HG03432 (cell line): ENCODE data around the gene SAMD10.
A peak's percentile ranks its signal among the peaks of the same experiment; 100 is the strongest.
"Not testable (repeated sequence)": the region's sequence is repeated elsewhere in the genome, so short reads cannot be mapped to it uniquely, and the experiment has no call there.

Experiments used
- ATAC-seq: cut with Tn5 transposase; IDR thresholded peaks from one replicate; pipeline ENCODE4 v1.9.1; 2021; ENCODE audit warnings: mild to moderate bottlenecking, moderate library complexity; ENCODE audit not compliant: unreplicated experiment

The SAMD10 gene

GRCh38 chr20:64003960-64004725 lies 24.7 kb upstream of the SAMD10 start:
- no peak for ATAC-seq

- no peak for ATAC-seq
Observed at GRCh38 chr20:64001607-64002011, 22.2 kb upstream of the SAMD10 start.

- ATAC-seq = no peak
Observed at GRCh38 chr20:64000906-64001305, 21.5 kb upstream of the SAMD10 start.

DNA sequence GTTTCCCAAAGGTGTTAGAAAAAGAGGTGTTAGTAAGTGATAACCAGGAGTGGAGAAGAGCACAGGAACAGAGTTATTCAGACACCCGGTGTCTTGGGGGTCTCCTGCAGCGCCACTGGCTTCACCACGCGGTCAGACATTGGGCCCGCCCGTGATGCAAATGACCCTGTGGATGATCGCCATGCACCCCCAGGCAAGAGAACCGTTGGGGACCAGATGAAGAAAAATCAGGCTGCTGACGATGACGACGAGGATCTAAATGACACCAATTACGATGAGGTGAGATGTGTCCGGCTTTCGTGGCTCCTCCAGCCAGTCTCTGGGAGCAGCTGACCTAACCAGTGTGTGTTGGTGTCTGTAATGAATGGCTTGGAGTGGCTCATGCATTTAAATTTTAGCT lies 3.5 kb upstream of the SAMD10 start:
- no peak for ATAC-seq

DNA sequence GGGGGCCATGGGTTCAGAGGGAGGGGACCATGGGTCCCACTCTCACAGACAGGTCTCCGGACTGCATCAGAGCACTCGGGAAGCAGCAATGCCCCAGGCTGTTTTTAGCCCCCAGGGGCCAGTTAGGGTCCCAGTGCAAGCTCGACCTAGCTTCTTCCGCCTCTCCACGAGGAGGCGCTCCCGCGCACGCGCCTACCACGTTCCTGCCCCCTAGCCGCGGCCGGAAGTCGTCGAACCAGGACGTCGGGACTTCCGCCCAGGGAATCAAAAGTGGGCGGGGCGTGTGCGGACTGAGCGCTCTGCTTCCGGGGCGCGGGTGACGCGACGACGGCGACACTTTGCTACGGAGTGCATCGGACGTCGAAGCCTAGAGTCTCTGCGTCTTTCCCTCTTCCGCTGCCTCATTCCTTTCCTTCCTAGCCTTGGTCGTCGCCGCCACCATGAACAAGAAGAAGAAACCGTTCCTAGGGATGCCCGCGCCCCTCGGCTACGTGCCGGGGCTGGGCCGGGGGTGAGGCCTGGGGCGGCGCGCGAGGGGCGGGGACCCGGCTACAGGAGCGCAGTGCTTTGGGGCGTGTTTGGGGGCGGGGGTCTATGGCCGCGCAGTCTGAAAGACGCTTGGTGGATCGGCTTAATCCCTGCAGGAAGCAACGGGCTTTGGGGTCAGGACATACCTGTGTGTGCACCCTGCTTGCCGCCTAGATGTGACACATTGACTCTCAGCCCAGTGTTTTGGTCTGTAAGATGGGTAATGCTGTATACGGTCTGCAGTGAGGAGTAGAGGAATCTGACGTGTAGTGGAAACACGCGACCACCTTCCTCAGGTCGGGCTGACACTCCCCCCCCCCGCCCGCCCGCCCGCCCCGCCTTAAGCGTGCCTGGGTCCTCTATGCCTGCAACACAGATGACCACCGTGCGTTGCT lies 1.6 kb upstream of the SAMD10 start, which contains the start of gene PRPF6:
PRPF6 (plus strand) TSS at position 327 of the 923 bp plus-strand sequence; CDS start at position 441, 114 bp downstream.
- peak; percentile 55 for ATAC-seq

GRCh38 chr20:63980317-63980805 lies 919 bp upstream of the SAMD10 start:
- peak; percentile 10 for ATAC-seq

- no peak for ATAC-seq
Observed at GRCh38 chr20:63979229-63979556, 249 bp downstream of the SAMD10 start.

GRCh38 chr20:63978319-63979228 lies 868 bp downstream of the SAMD10 start:
- peak; percentile 31 for ATAC-seq

- ATAC-seq = no peak
Observed at GRCh38 chr20:63977739-63978276, 1.6 kb downstream of the SAMD10 start.

- ATAC-seq = no peak
Observed at GRCh38 chr20:63976980-63977738, 2.3 kb downstream of the SAMD10 start.

GRCh38 chr20:63976511-63976910 lies 2.9 kb downstream of the SAMD10 start:
- not testable (repeated sequence) for ATAC-seq

DNA sequence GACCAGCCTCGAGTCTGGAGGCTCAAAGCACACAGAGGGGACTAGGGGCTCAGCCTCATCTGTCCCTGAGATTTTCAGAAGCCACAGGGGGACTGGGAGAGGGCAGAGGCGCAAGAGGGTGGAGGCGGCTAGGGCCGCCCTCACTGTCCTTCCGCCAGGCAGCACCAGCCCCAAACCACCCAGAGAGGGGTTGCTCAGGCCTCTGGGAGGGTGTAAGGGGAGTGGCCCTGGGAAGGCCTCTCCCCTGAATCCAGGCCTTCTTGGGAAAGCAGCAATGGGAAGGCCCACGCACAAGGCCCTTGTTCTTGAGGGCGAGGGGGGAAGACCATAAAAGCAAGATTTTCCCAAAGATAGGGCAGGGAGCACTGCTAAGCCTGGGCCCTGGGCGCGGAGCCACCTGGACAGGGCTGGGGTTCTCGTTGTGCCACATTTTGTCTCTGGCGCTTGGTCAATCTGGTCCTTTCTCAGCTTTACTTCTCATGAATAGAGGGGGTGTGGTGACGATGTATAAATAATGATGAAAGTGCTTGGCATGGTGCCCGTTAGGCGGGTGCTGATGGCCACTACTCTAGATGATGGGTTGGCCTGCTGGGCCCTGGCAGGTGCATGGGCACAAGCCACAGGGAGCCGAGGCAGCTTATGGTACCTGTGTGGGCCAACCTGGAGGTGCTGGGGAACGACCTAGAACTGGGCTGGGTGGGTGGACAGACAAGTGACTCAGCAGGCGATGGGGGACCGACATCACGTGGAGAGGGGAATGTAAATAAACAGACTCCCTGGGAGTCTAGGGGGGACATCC lies 4.8 kb downstream of the SAMD10 start:
- ATAC-seq = no peak

DNA sequence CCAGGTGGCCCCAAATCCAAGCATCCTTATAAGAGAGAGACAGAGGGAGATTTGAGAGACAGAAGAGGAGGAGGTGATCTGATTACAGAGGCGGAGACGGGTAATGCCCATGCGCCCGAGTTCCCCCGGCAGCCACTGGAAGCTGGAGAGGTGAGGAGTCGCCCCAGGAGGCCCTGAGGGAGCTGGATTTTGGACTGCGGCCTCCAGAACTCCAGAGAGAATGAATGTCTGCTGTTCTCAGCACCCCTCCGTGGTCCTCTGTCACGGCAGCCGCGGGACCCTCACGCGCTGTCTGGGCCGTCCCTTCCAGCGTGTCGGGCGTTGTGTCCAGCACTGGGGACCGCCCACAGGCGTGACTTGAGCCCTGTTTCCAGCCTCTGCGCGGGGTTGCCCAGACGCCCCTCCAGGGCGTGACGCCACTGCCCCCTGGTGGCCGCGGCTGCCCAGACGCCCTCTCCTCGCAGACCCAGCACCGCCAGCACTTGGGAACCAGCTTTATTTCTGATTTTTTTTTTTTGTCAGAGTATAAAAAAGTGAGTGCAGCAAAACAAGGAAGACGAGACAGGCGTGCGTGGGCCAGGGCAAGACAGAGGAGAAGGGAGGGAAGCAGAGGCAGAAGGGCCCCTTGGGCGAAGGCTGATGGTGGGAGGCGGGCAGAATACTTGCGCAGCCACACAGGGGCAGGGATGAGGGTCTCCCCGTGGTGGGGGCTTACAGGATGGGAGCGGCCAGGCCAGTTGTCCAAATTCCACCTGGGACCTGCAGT lies 5.6 kb downstream of the SAMD10 start:
- ATAC-seq = peak; percentile 44

GRCh38 chr20:63973160-63973479 lies 6.3 kb downstream of the SAMD10 start:
- no peak for ATAC-seq

GRCh38 chr20:63972312-63973159 lies 6.9 kb downstream of the SAMD10 start:
- no peak for ATAC-seq

- not testable (repeated sequence) for ATAC-seq
Observed at GRCh38 chr20:63971960-63972311, 7.5 kb downstream of the SAMD10 start.

DNA sequence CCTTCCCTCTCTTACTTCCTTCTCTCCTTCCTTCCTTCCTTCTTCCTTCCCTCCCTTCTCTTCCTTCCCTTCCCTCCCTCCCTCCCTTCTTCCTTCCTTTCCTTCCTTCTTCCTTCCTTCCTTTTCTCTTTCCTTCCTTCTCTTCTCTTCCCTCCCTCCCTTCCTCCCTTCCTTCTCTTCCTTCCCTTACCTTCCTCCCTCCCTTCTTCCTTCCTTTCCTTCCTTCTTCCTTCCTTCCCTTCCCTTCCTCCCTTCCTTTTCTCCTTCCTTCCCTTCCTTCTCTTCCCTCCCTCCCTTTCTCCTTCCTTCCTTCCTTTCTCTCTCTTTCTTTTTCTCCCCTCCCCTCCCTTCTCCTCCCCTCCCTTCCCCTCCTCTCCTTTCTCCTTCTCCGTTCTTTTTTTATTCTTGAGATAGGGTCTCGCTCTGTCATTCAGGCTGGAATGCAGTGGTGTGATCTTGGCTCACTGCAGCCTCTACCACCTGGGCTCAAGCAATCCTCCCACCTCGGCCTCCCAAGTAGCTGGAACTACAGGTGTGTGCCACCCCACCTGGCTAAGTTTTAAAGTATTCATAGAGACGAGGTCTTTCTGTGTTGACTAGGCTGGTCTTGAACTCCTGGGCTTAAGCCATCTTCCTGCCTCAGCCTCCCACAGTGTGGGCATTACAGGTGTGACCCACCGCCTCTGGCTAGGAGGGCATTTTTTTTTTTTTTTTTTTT lies 8.6 kb downstream of the SAMD10 start:
- no peak for ATAC-seq
